ENCODE measurements around the gene GPR152. TPM values are rescaled to one million over a fixed set of nuclear protein-coding genes. Genes with fewer than 3 reads are reported as not detected.

GPR152 gene
- total RNA-seq, 1 donor from 2014 or later: not detected

DNA sequence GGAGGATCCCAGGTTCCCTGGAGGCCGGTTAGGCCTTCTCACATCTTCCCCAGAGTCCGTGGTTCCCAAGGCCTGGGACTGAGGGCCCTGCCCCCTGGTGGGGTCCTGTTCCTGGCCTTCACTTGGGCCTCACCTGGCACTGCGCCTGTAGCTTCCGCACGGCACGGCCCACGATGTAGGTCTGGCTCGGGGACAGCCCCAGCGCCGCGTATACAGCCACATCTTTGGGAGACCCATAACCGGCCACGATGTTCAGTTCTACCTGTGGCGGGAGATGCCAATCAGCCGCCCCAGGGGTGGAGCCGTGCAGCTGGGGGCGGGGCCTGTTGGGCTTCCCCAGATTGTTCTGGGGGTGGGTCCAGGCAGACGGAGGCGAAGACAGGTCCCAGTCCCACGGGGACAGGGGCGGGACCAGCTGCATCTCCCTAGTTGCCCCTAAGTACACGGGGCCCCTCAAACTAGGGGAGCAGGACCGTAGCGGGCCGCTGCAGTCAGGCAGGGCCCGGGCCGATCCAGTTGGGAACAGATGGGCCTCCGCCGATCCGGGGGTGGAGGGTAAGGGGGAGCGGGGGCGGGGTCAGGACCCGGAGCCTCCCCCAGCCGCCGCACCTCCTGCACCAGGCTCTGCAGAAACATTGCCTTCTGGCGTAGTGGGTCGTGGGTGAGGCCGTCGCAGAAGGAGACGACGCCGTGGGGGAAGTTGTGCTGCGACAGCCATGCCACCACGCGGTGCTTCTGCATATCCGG is 40.4 kb upstream of the GPR152 start:
- no peaks in the 10 kb centered on the region for H3K27me3 ChIP-seq (ENCODE audit: insufficient read depth, low read length)
- Mint-ChIP-seq H3K36me3 (ENCODE audit: low read depth, unreplicated experiment) (peaks cover 6% of the 10 kb centered on the region), H3K27ac (ENCODE audit: unreplicated experiment) (no peak overlapping the region), H3K4me3 (ENCODE audit: unreplicated experiment) (no peak overlapping the region), H3K4me1 (ENCODE audit: low read depth, unreplicated experiment) (peaks cover 2% of the 10 kb centered on the region), H3K27me3 (ENCODE audit: low read depth, unreplicated experiment) (no peaks in the 10 kb centered on the region), H3K9me3 (ENCODE audit: unreplicated experiment) (no peaks in the 10 kb centered on the region)
- H3K36me3 ChIP-seq (ENCODE audit: insufficient read depth, low read length): peaks cover 5% of the 10 kb centered on the region
- FAIRE-seq (no peak), DNase-seq (ENCODE audit: low read depth) (no peak)
- no peaks in the 10 kb centered on the region for H3K9me3 ChIP-seq (ENCODE audit: insufficient read depth, low read depth, low read length)
- H3K4me1 ChIP-seq (ENCODE audit: insufficient read depth, low read length): no peaks in the 10 kb centered on the region
- TF ChIP-seq, protein P1, sequence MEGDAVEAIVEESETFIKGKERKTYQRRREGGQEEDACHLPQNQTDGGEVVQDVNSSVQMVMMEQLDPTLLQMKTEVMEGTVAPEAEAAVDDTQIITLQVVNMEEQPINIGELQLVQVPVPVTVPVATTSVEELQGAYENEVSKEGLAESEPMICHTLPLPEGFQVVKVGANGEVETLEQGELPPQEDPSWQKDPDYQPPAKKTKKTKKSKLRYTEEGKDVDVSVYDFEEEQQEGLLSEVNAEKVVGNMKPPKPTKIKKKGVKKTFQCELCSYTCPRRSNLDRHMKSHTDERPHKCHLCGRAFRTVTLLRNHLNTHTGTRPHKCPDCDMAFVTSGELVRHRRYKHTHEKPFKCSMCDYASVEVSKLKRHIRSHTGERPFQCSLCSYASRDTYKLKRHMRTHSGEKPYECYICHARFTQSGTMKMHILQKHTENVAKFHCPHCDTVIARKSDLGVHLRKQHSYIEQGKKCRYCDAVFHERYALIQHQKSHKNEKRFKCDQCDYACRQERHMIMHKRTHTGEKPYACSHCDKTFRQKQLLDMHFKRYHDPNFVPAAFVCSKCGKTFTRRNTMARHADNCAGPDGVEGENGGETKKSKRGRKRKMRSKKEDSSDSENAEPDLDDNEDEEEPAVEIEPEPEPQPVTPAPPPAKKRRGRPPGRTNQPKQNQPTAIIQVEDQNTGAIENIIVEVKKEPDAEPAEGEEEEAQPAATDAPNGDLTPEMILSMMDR (IDR thresholded peaks at IDR 0.05; ENCODE audit: insufficient read depth, low read depth, low read length): no peak
- TF ChIP-seq EZH2 (IDR thresholded peaks at IDR 0.05; ENCODE audit: insufficient read depth, low read length): no peak
- no peak overlapping the region for H3K27ac ChIP-seq (ENCODE audit: low read depth, low read length)
- no peak overlapping the region for H3K4me3 ChIP-seq (ENCODE audit: insufficient read depth, low read depth, low read length)
- H3K9ac ChIP-seq (ENCODE audit: low read length): no peak overlapping the region
- no peak overlapping the region for H3K4me2 ChIP-seq (ENCODE audit: low read length)
- no peaks in the 10 kb centered on the region for H3K79me2 ChIP-seq (ENCODE audit: insufficient read depth, low read length)
- peaks cover 13% of the 10 kb centered on the region for H4K20me1 ChIP-seq (ENCODE audit: insufficient read depth, low read length)
- no peak overlapping the region for H2AFZ ChIP-seq (ENCODE audit: low read depth, low read length)

DNA sequence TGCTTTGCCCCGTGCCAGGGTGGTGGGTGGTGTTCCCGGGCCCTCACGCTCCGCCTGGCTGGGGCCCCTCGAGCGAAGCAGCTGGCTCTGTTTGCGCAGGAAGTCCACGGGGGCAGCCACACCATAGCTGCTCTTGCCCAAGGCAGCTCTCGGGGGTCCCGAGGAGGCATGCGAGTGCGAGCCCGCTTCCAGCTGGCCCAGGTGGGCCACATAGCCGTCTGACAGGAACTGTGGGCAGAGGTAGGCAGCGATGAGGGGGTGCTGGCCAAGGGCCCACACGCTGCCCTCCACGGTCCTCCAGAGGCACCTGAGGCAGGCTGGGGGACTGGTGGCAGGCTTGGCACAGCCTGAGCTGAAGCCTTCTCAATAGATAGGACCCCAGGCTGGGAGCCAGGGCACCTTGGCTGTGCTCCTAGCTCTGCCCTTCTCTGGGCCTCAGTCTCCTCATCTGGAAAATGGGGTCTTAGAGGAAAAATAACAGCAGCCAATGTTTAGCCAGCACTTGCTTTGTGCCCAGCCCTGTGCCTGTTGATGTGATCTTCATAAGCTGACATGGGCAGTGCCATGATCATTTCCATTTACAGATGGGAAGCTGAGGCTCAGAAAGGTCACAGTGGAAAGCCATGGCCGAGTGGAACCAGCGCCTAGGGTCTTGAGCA is 39.7 kb upstream of the GPR152 start:
- H2AFZ ChIP-seq (ENCODE audit: low read depth, low read length): no peak overlapping the region
- H3K4me2 ChIP-seq (ENCODE audit: low read length): no peak overlapping the region
- Mint-ChIP-seq H3K9me3 (ENCODE audit: unreplicated experiment) (no peaks in the 10 kb centered on the region), H3K36me3 (ENCODE audit: low read depth, unreplicated experiment) (peaks cover 11% of the 10 kb centered on the region), H3K27ac (ENCODE audit: unreplicated experiment) (no peak overlapping the region), H3K27me3 (ENCODE audit: low read depth, unreplicated experiment) (no peaks in the 10 kb centered on the region), H3K4me3 (ENCODE audit: unreplicated experiment) (no peak overlapping the region), H3K4me1 (ENCODE audit: low read depth, unreplicated experiment) (peaks cover 2% of the 10 kb centered on the region)
- no peak overlapping the region for H3K9ac ChIP-seq (ENCODE audit: low read length)
- DNase-seq (ENCODE audit: low read depth) (no peak), FAIRE-seq (no peak)
- H3K9me3 ChIP-seq (ENCODE audit: insufficient read depth, low read depth, low read length): no peaks in the 10 kb centered on the region
- no peak overlapping the region for H3K4me3 ChIP-seq (ENCODE audit: insufficient read depth, low read depth, low read length)
- H4K20me1 ChIP-seq (ENCODE audit: insufficient read depth, low read length): peaks cover 13% of the 10 kb centered on the region
- H3K27me3 ChIP-seq (ENCODE audit: insufficient read depth, low read length): no peaks in the 10 kb centered on the region
- TF ChIP-seq EZH2 (IDR thresholded peaks at IDR 0.05; ENCODE audit: insufficient read depth, low read length): no peak
- TF ChIP-seq, protein P1 (IDR thresholded peaks at IDR 0.05; ENCODE audit: insufficient read depth, low read depth, low read length): no peak
- no peaks in the 10 kb centered on the region for H3K79me2 ChIP-seq (ENCODE audit: insufficient read depth, low read length)
- peaks cover 5% of the 10 kb centered on the region for H3K36me3 ChIP-seq (ENCODE audit: insufficient read depth, low read length)
- H3K27ac ChIP-seq (ENCODE audit: low read depth, low read length): no peak overlapping the region
- H3K4me1 ChIP-seq (ENCODE audit: insufficient read depth, low read length): no peaks in the 10 kb centered on the region
